Fibroblast of lung (primary cell): ENCODE results near the gene LY6G6C.

Source experiments
- EZH2 ChIP-seq: IDR thresholded peaks from 2 replicates; pipeline ENCODE4 v1.5.1; 2012; ENCODE audit warnings: low read length, control low read depth, mild to moderate bottlenecking; ENCODE audit errors: missing control alignments
- TF ChIP-seq, protein P1 (sequence below), 2 donors: IDR thresholded peaks in 1 of 2; conservative IDR thresholded peaks in 1 of 2; 1 replicate in 1 of 2; 2 replicates in 1 of 2; pipeline ENCODE4 v1.5.1; 2011 to 2012; ENCODE audit warnings: low read length in 2 of 2, control low read depth in 1 of 2, inconsistent platforms in 1 of 2, low read depth in 1 of 2, mild to moderate bottlenecking in 1 of 2

GRCh38 chr6:31730631-31731086, 9.1 kb upstream of the LY6G6C start:
- no peak for TF ChIP-seq EZH2
- TF ChIP-seq, protein P1, sequence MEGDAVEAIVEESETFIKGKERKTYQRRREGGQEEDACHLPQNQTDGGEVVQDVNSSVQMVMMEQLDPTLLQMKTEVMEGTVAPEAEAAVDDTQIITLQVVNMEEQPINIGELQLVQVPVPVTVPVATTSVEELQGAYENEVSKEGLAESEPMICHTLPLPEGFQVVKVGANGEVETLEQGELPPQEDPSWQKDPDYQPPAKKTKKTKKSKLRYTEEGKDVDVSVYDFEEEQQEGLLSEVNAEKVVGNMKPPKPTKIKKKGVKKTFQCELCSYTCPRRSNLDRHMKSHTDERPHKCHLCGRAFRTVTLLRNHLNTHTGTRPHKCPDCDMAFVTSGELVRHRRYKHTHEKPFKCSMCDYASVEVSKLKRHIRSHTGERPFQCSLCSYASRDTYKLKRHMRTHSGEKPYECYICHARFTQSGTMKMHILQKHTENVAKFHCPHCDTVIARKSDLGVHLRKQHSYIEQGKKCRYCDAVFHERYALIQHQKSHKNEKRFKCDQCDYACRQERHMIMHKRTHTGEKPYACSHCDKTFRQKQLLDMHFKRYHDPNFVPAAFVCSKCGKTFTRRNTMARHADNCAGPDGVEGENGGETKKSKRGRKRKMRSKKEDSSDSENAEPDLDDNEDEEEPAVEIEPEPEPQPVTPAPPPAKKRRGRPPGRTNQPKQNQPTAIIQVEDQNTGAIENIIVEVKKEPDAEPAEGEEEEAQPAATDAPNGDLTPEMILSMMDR (conservative IDR thresholded peaks at IDR 0.05 in 1 of 2, IDR thresholded peaks at IDR 0.05 in 1 of 2; ENCODE audit: low read depth in 1 of 2, low read length in 2 of 2): no peak
